WTC11 (cell line): ENCODE data around the gene CPE. TPM values are rescaled to one million over a fixed set of nuclear protein-coding genes. Genes with fewer than 3 reads are reported as not detected.

Experiments used
- ATAC-seq: fragments of 200-7000 bp; cut with Tn5 transposase; 2 replicates; pipeline ENCODE4 v1.10.0; 2021; ENCODE audit warnings: mild to moderate bottlenecking, moderate library complexity
- CTCF ChIA-PET: fragments of 300-600 bp; sonication (Branson Sonifier 250); formaldehyde crosslinking; loops from one replicate; lab custom pipeline; 2021; ENCODE audit warnings: antibody characterized with exemption; lab: Charles Lee
- POLR2A ChIA-PET: fragments of 350-600 bp; sonication (Branson Sonifier 250); formaldehyde crosslinking; loops from one replicate; lab custom pipeline; 2021; ENCODE audit warnings: antibody characterized with exemption; lab: Charles Lee
- DNase-seq: peaks from one replicate; pipeline ENCODE4 v3.0.0; 2021; ENCODE audit warnings: low spot score
- H3K27ac Mint-ChIP-seq: 2 replicates; pipeline ENCODE4 v1.8.0; 2021; ENCODE audit warnings: mixed read lengths
- H3K27me3 Mint-ChIP-seq: 2 replicates; pipeline ENCODE4 v1.8.0; 2021; ENCODE audit warnings: low read depth, mild to moderate bottlenecking, moderate library complexity, mixed read lengths
- H3K36me3 Mint-ChIP-seq: 2 replicates; pipeline ENCODE4 v1.8.0; 2021; ENCODE audit warnings: mixed read lengths
- H3K4me1 Mint-ChIP-seq: 2 replicates; pipeline ENCODE4 v1.8.0; 2022; ENCODE audit warnings: mixed read lengths
- H3K4me3 Mint-ChIP-seq: 2 replicates; pipeline ENCODE4 v1.8.0; 2021; ENCODE audit warnings: mild to moderate bottlenecking, moderate library complexity, mixed read lengths
- H3K9me3 Mint-ChIP-seq: 2 replicates; pipeline ENCODE4 v1.8.0; 2021; ENCODE audit warnings: mixed read lengths
- AR ChIP-seq: fragments of 250-450 bp; sonication (Bioruptor Pico); IDR thresholded peaks from 2 replicates; pipeline ENCODE4 v1.9.0; 2021; ENCODE audit warnings: mild to moderate bottlenecking
- ATF3 ChIP-seq: sonication (generic); formaldehyde crosslinking; conservative IDR thresholded peaks from 2 replicates; pipeline ENCODE4 v1.8.1; 2022; ENCODE audit warnings: mild to moderate bottlenecking, missing genetic modification reagents
- CREM ChIP-seq: sonication (generic); formaldehyde crosslinking; IDR thresholded peaks from 2 replicates; pipeline ENCODE4 v1.8.1; 2022; ENCODE audit warnings: mild to moderate bottlenecking, missing genetic modification reagents, moderate library complexity
- IRF2 ChIP-seq: sonication (generic); formaldehyde crosslinking; IDR thresholded peaks from 2 replicates; pipeline ENCODE4 v1.8.0; 2022; ENCODE audit warnings: low read depth, missing genetic modification reagents, borderline replicate concordance
- NFYB ChIP-seq: sonication (generic); formaldehyde crosslinking; conservative IDR thresholded peaks from 2 replicates; pipeline ENCODE4 v1.8.0; 2022; ENCODE audit warnings: low read depth, missing genetic modification reagents
- STAT6 ChIP-seq: sonication (generic); formaldehyde crosslinking; conservative IDR thresholded peaks from 2 replicates; pipeline ENCODE4 v1.8.1; 2023; ENCODE audit warnings: mild to moderate bottlenecking, low read depth, missing genetic modification reagents, moderate library complexity
- ZNF219 ChIP-seq: sonication (generic); formaldehyde crosslinking; IDR thresholded peaks from 2 replicates; pipeline ENCODE4 v1.8.0; 2023; ENCODE audit warnings: missing genetic modification reagents, mild to moderate bottlenecking, borderline replicate concordance
- ZNF263 ChIP-seq: sonication (generic); formaldehyde crosslinking; IDR thresholded peaks from 2 replicates; pipeline ENCODE4 v1.8.1; 2022; ENCODE audit warnings: low read depth, mild to moderate bottlenecking, moderate library complexity, missing genetic modification reagents
- ZNF317 ChIP-seq: sonication (generic); formaldehyde crosslinking; IDR thresholded peaks from 2 replicates; pipeline ENCODE4 v1.8.1; 2023; ENCODE audit warnings: low read depth, mild to moderate bottlenecking, moderate library complexity, missing genetic modification reagents, borderline replicate concordance
- ZNF671 ChIP-seq: fragments of 250-450 bp; sonication (Bioruptor Pico); IDR thresholded peaks from 2 replicates; pipeline ENCODE4 v1.8.0; 2021; ENCODE audit warnings: mild to moderate bottlenecking
- total RNA-seq: library from RNA; stranded (reverse); gene quantifications from 3 replicates; pipeline ENCODE4 v1.2.3, GENCODE V29; 2021
- TF ChIP-seq, protein P1 (sequence below): sonication (generic); formaldehyde crosslinking; IDR thresholded peaks from 2 replicates; pipeline ENCODE4 v1.8.1; 2022; ENCODE audit warnings: low read depth, missing genetic modification reagents, borderline replicate concordance
- TF ChIP-seq, protein P2 (sequence below): fragments of 250-450 bp; sonication (Bioruptor Pico); IDR thresholded peaks from 2 replicates; pipeline ENCODE4 v1.9.0; 2021; ENCODE audit warnings: moderate library complexity, mild to moderate bottlenecking, inconsistent platforms, borderline replicate concordance
- TF ChIP-seq, protein P3 (sequence below): sonication (generic); formaldehyde crosslinking; IDR thresholded peaks from 2 replicates; pipeline ENCODE4 v1.8.0; 2023; ENCODE audit warnings: missing genetic modification reagents
- TF ChIP-seq, protein P4 (sequence below): fragments of 250-450 bp; sonication (Bioruptor Pico); IDR thresholded peaks from 2 replicates; pipeline ENCODE4 v1.9.0; 2021; ENCODE audit warnings: mild to moderate bottlenecking, borderline replicate concordance

CPE gene
- total RNA-seq, 1 experiment from 2014 or later: 9.2 TPM

DNA sequence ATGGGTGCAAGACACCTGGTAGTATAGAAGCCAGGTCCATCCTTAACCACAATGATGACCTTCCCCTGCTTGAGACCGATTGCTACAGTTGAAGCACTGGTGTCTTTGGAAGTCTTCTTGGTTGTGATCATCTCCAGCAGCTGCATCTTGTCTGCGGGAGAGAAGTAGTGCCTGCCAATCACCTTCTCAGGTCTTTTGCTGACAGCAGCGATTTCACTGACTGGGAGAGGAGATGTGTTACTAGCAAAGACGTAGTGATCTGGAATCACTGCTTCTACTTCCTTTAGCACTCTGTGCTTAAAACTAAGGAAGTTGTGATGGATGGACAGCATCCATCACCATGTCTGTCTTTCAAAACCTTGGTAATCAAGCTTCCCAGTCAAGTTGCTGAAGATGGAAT is 25.9 kb downstream of the CPE start:
- Mint-ChIP-seq H3K36me3 (no peaks in the 10 kb centered on the region), H3K27ac (no peak overlapping the region), H3K27me3 (no peaks in the 10 kb centered on the region), H3K9me3 (peaks cover 21% of the 10 kb centered on the region), H3K4me3 (no peak overlapping the region), H3K4me1 (peaks cover 12% of the 10 kb centered on the region; the same call in 1 of the 2 replicates)
- TF ChIP-seq, protein P1, sequence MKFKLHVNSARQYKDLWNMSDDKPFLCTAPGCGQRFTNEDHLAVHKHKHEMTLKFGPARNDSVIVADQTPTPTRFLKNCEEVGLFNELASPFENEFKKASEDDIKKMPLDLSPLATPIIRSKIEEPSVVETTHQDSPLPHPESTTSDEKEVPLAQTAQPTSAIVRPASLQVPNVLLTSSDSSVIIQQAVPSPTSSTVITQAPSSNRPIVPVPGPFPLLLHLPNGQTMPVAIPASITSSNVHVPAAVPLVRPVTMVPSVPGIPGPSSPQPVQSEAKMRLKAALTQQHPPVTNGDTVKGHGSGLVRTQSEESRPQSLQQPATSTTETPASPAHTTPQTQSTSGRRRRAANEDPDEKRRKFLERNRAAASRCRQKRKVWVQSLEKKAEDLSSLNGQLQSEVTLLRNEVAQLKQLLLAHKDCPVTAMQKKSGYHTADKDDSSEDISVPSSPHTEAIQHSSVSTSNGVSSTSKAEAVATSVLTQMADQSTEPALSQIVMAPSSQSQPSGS (CRISPR knock-in tag): no peak
- TF ChIP-seq, protein P2, sequence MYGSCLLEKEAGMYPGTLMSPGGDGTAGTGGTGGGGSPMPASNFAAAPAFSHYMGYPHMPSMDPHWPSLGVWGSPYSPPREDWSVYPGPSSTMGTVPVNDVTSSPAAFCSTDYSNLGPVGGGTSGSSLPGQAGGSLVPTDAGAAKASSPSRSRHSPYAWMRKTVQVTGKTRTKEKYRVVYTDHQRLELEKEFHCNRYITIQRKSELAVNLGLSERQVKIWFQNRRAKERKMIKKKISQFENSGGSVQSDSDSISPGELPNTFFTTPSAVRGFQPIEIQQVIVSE (CRISPR knock-in tag): no peak
- TF ChIP-seq ATF3 (CRISPR knock-in tag) (no peak), ZNF219 (CRISPR knock-in tag) (no peak), ZNF317 (CRISPR knock-in tag) (no peak), NFYB (no peak), IRF2 (CRISPR knock-in tag) (no peak), ZNF671 (no peak), CREM (CRISPR knock-in tag) (no peak), ZNF263 (no peak), AR (CRISPR knock-in tag) (no peak), STAT6 (CRISPR knock-in tag) (no peak)
- TF ChIP-seq, protein P3, sequence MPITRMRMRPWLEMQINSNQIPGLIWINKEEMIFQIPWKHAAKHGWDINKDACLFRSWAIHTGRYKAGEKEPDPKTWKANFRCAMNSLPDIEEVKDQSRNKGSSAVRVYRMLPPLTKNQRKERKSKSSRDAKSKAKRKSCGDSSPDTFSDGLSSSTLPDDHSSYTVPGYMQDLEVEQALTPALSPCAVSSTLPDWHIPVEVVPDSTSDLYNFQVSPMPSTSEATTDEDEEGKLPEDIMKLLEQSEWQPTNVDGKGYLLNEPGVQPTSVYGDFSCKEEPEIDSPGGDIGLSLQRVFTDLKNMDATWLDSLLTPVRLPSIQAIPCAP (CRISPR knock-in tag): no peak
- TF ChIP-seq, protein P4, sequence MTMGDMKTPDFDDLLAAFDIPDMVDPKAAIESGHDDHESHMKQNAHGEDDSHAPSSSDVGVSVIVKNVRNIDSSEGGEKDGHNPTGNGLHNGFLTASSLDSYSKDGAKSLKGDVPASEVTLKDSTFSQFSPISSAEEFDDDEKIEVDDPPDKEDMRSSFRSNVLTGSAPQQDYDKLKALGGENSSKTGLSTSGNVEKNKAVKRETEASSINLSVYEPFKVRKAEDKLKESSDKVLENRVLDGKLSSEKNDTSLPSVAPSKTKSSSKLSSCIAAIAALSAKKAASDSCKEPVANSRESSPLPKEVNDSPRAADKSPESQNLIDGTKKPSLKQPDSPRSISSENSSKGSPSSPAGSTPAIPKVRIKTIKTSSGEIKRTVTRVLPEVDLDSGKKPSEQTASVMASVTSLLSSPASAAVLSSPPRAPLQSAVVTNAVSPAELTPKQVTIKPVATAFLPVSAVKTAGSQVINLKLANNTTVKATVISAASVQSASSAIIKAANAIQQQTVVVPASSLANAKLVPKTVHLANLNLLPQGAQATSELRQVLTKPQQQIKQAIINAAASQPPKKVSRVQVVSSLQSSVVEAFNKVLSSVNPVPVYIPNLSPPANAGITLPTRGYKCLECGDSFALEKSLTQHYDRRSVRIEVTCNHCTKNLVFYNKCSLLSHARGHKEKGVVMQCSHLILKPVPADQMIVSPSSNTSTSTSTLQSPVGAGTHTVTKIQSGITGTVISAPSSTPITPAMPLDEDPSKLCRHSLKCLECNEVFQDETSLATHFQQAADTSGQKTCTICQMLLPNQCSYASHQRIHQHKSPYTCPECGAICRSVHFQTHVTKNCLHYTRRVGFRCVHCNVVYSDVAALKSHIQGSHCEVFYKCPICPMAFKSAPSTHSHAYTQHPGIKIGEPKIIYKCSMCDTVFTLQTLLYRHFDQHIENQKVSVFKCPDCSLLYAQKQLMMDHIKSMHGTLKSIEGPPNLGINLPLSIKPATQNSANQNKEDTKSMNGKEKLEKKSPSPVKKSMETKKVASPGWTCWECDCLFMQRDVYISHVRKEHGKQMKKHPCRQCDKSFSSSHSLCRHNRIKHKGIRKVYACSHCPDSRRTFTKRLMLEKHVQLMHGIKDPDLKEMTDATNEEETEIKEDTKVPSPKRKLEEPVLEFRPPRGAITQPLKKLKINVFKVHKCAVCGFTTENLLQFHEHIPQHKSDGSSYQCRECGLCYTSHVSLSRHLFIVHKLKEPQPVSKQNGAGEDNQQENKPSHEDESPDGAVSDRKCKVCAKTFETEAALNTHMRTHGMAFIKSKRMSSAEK (CRISPR knock-in tag): no peak
- ChIA-PET CTCF (interaction anchor here (1.0 kb wide), 1 partner anchor 20 kb away, joined by 3 read pairs; no protein-coding TSS in a partner anchor), POLR2A (no interaction called here)
- ATAC-seq: no peak
- no peak for DNase-seq
